HEK293 (cell line): Measurements from ENCODE around the gene PRKCA.
A peak's percentile ranks its signal among the peaks of the same experiment; 100 is the strongest.

Experiments
- CTCF ChIA-PET: fragments of 350-600 bp; formaldehyde crosslinking; extraction: SDS; loops from one replicate; lab custom pipeline; 2021; ENCODE audit warnings: antibody characterized with exemption; lab: Yijun Ruan, JAX
- POLR2A ChIA-PET: fragments of 300-600 bp; formaldehyde crosslinking; extraction: SDS; loops from one replicate; lab custom pipeline; 2020; ENCODE audit warnings: antibody characterized with exemption, inconsistent platforms; lab: Yijun Ruan, JAX
- H3K27ac ChIP-seq: fragments of 200-500 bp; sonication (Bioruptor generic); 2 replicates; pipeline ENCODE4 v1.5.1; 2014; ENCODE audit warnings: low read depth, low read length, control low read depth, inconsistent platforms; ENCODE audit errors: extremely low read depth
- H3K36me3 ChIP-seq, 2 experiments: fragments of 200-500 bp in 1 of 2; sonication (Bioruptor generic) in 1 of 2; 1 replicate in 1 of 2; 2 replicates in 1 of 2; pipeline ENCODE4 v1.5.1; 2014 to 2017; ENCODE audit warnings: inconsistent platforms in 2 of 2, low read length in 2 of 2; ENCODE audit not compliant: control insufficient read depth in 2 of 2, insufficient read depth in 1 of 2
- H3K4me1 ChIP-seq: fragments of 200-500 bp; sonication (Bioruptor generic); 2 replicates; pipeline ENCODE4 v1.5.1; 2014; ENCODE audit warnings: mild to moderate bottlenecking, low read length, inconsistent platforms; ENCODE audit not compliant: control insufficient read depth, insufficient read depth
- H3K4me3 ChIP-seq: 2 replicates; pipeline ENCODE4 v1.5.1; 2011; ENCODE audit warnings: low read depth, mild to moderate bottlenecking, control low read depth, low read length, moderate library complexity
- H3K9me3 ChIP-seq: fragments of 200-500 bp; sonication (Bioruptor generic); 2 replicates; pipeline ENCODE4 v1.5.1; 2014; ENCODE audit warnings: low read depth, low read length, inconsistent platforms; ENCODE audit not compliant: control insufficient read depth, insufficient read depth
- KLF1 ChIP-seq: fragments of 450-650 bp; formaldehyde crosslinking; IDR thresholded peaks from 2 replicates; pipeline ENCODE4 v1.5.1; 2016; ENCODE audit warnings: missing biosample characterization, missing genetic modification characterization
- KLF7 ChIP-seq: fragments of 450-650 bp; formaldehyde crosslinking; IDR thresholded peaks from 2 replicates; pipeline ENCODE4 v1.5.1; 2016; ENCODE audit warnings: missing biosample characterization, missing genetic modification characterization, borderline replicate concordance
- KLF8 ChIP-seq: fragments of 450-650 bp; formaldehyde crosslinking; IDR thresholded peaks from 2 replicates; pipeline ENCODE4 v1.5.1; 2016; ENCODE audit warnings: missing biosample characterization, missing genetic modification characterization
- MYNN ChIP-seq: fragments of 450-650 bp; formaldehyde crosslinking; IDR thresholded peaks from 2 replicates; pipeline ENCODE4 v1.5.1; 2016; ENCODE audit warnings: missing biosample characterization, missing genetic modification characterization, borderline replicate concordance
- ZNF112 ChIP-seq: fragments of 450-650 bp; formaldehyde crosslinking; IDR thresholded peaks from 2 replicates; pipeline ENCODE4 v1.5.0; 2017; ENCODE audit warnings: missing biosample characterization, missing genetic modification characterization
- ZNF138 ChIP-seq: fragments of 450-650 bp; formaldehyde crosslinking; IDR thresholded peaks from 2 replicates; pipeline ENCODE4 v1.5.1; 2016; ENCODE audit warnings: missing biosample characterization, missing genetic modification characterization, borderline replicate concordance
- ZNF155 ChIP-seq: fragments of 450-650 bp; formaldehyde crosslinking; IDR thresholded peaks from 2 replicates; pipeline ENCODE4 v1.5.1; 2016; ENCODE audit warnings: missing biosample characterization, missing genetic modification characterization
- ZNF335 ChIP-seq: fragments of 450-650 bp; formaldehyde crosslinking; conservative IDR thresholded peaks from 2 replicates; pipeline ENCODE4 v1.5.1; 2016; ENCODE audit warnings: missing biosample characterization, missing genetic modification characterization
- ZNF366 ChIP-seq: fragments of 450-650 bp; formaldehyde crosslinking; conservative IDR thresholded peaks from 2 replicates; pipeline ENCODE4 v1.5.1; 2016; ENCODE audit warnings: missing biosample characterization, missing genetic modification characterization
- ZNF37A ChIP-seq: fragments of 450-650 bp; IDR thresholded peaks from 2 replicates; pipeline ENCODE4 v1.5.1; 2018; ENCODE audit warnings: missing biosample characterization, missing genetic modification characterization
- ZNF48 ChIP-seq: fragments of 450-650 bp; formaldehyde crosslinking; IDR thresholded peaks from 2 replicates; pipeline ENCODE4 v1.5.1; 2016; ENCODE audit warnings: missing biosample characterization, missing genetic modification characterization
- ZNF501 ChIP-seq: fragments of 450-650 bp; formaldehyde crosslinking; IDR thresholded peaks from 2 replicates; pipeline ENCODE4 v1.5.1; 2016; ENCODE audit warnings: missing biosample characterization, missing genetic modification characterization
- ZNF514 ChIP-seq: fragments of 450-650 bp; formaldehyde crosslinking; IDR thresholded peaks from 2 replicates; pipeline ENCODE4 v1.5.1; 2016; ENCODE audit warnings: missing biosample characterization, missing genetic modification characterization
- ZNF558 ChIP-seq: fragments of 450-650 bp; formaldehyde crosslinking; IDR thresholded peaks from 2 replicates; pipeline ENCODE4 v1.5.1; 2016; ENCODE audit warnings: missing biosample characterization, missing genetic modification characterization
- ZNF600 ChIP-seq: fragments of 450-650 bp; formaldehyde crosslinking; IDR thresholded peaks from 2 replicates; pipeline ENCODE4 v1.5.1; 2016; ENCODE audit warnings: missing biosample characterization, missing genetic modification characterization
- TF ChIP-seq, protein P1 (sequence below): fragments of 450-650 bp; formaldehyde crosslinking; conservative IDR thresholded peaks from 2 replicates; pipeline ENCODE4 v1.5.1; 2016; ENCODE audit warnings: low read depth, missing biosample characterization, missing genetic modification characterization
- TF ChIP-seq, protein P2 (sequence below): fragments of 450-650 bp; formaldehyde crosslinking; IDR thresholded peaks from 2 replicates; pipeline ENCODE4 v1.5.1; 2016; ENCODE audit warnings: missing biosample characterization, missing genetic modification characterization, low read depth
- TF ChIP-seq, protein P3 (sequence below): fragments of 450-650 bp; formaldehyde crosslinking; IDR thresholded peaks from 2 replicates; pipeline ENCODE4 v1.5.1; 2016; ENCODE audit warnings: missing biosample characterization, missing genetic modification characterization
- TF ChIP-seq, protein P4 (sequence below): fragments of 450-650 bp; formaldehyde crosslinking; IDR thresholded peaks from 2 replicates; pipeline ENCODE4 v1.5.1; 2016; ENCODE audit warnings: missing biosample characterization, missing genetic modification characterization, borderline replicate concordance
- TF ChIP-seq, protein P5 (sequence below): fragments of 450-650 bp; formaldehyde crosslinking; conservative IDR thresholded peaks from 2 replicates; pipeline ENCODE4 v1.5.1; 2016; ENCODE audit warnings: low read depth, missing biosample characterization, missing genetic modification characterization

The PRKCA gene

DNA sequence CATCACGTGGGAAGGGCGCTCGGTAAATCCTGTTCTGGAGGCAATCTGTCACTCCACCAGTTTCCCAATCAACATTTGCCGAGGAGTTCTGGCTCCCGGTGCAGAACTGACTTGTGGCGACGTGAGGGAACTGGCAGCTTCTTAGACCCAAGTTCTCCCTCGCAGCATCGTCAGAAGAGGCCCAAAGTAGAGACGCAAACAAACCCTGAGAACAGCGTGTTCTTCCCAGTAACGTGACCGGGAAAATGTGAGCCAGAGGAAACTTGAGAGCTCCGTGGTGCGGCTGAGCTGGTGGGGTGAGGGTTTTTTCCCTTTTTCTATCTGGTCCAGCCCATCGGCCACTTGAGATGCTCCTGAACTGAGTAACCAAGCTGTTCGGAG, 373.6 kb downstream of the PRKCA start:
- Histone ChIP-seq H3K27ac (no peak overlapping the region), H3K4me1 (no peaks in the 10 kb centered on the region; the same call in 1 of the 2 replicates), H3K4me3 (no peak overlapping the region), H3K9me3 (no peaks in the 10 kb centered on the region), H3K36me3 (no peaks in the 10 kb centered on the region)
- CTCF ChIA-PET, result interaction anchor here (0.7 to 3.5 kb wide), 5 partner anchors 21 to 480 kb away, joined by 3 to 18 read pairs (median 4); no protein-coding TSS in a partner anchor
- POLR2A ChIA-PET, result no interaction called here
- TF ChIP-seq ZNF112 (no peak), ZNF514 (no peak), ZNF48 (tag by site-specific recombination) (no peak), ZNF501 (no peak), ZNF138 (tag by site-specific recombination) (no peak), ZNF335 (no peak), MYNN (tag by site-specific recombination) (no peak), ZNF155 (tag by site-specific recombination) (no peak), ZNF366 (tag by site-specific recombination) (no peak), KLF1 (tag by site-specific recombination) (no peak), ZNF558 (no peak)
- TF ChIP-seq, protein P1, sequence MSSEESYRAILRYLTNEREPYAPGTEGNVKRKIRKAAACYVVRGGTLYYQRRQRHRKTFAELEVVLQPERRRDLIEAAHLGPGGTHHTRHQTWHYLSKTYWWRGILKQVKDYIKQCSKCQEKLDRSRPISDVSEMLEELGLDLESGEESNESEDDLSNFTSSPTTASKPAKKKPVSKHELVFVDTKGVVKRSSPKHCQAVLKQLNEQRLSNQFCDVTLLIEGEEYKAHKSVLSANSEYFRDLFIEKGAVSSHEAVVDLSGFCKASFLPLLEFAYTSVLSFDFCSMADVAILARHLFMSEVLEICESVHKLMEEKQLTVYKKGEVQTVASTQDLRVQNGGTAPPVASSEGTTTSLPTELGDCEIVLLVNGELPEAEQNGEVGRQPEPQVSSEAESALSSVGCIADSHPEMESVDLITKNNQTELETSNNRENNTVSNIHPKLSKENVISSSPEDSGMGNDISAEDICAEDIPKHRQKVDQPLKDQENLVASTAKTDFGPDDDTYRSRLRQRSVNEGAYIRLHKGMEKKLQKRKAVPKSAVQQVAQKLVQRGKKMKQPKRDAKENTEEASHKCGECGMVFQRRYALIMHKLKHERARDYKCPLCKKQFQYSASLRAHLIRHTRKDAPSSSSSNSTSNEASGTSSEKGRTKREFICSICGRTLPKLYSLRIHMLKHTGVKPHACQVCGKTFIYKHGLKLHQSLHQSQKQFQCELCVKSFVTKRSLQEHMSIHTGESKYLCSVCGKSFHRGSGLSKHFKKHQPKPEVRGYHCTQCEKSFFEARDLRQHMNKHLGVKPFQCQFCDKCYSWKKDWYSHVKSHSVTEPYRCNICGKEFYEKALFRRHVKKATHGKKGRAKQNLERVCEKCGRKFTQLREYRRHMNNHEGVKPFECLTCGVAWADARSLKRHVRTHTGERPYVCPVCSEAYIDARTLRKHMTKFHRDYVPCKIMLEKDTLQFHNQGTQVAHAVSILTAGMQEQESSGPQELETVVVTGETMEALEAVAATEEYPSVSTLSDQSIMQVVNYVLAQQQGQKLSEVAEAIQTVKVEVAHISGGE (tag by site-specific recombination), result no peak
- TF ChIP-seq, protein P2, sequence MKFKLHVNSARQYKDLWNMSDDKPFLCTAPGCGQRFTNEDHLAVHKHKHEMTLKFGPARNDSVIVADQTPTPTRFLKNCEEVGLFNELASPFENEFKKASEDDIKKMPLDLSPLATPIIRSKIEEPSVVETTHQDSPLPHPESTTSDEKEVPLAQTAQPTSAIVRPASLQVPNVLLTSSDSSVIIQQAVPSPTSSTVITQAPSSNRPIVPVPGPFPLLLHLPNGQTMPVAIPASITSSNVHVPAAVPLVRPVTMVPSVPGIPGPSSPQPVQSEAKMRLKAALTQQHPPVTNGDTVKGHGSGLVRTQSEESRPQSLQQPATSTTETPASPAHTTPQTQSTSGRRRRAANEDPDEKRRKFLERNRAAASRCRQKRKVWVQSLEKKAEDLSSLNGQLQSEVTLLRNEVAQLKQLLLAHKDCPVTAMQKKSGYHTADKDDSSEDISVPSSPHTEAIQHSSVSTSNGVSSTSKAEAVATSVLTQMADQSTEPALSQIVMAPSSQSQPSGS, result no peak
- TF ChIP-seq, protein P3, sequence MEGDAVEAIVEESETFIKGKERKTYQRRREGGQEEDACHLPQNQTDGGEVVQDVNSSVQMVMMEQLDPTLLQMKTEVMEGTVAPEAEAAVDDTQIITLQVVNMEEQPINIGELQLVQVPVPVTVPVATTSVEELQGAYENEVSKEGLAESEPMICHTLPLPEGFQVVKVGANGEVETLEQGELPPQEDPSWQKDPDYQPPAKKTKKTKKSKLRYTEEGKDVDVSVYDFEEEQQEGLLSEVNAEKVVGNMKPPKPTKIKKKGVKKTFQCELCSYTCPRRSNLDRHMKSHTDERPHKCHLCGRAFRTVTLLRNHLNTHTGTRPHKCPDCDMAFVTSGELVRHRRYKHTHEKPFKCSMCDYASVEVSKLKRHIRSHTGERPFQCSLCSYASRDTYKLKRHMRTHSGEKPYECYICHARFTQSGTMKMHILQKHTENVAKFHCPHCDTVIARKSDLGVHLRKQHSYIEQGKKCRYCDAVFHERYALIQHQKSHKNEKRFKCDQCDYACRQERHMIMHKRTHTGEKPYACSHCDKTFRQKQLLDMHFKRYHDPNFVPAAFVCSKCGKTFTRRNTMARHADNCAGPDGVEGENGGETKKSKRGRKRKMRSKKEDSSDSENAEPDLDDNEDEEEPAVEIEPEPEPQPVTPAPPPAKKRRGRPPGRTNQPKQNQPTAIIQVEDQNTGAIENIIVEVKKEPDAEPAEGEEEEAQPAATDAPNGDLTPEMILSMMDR (tag by site-specific recombination), result no peak
- TF ChIP-seq, protein P4, sequence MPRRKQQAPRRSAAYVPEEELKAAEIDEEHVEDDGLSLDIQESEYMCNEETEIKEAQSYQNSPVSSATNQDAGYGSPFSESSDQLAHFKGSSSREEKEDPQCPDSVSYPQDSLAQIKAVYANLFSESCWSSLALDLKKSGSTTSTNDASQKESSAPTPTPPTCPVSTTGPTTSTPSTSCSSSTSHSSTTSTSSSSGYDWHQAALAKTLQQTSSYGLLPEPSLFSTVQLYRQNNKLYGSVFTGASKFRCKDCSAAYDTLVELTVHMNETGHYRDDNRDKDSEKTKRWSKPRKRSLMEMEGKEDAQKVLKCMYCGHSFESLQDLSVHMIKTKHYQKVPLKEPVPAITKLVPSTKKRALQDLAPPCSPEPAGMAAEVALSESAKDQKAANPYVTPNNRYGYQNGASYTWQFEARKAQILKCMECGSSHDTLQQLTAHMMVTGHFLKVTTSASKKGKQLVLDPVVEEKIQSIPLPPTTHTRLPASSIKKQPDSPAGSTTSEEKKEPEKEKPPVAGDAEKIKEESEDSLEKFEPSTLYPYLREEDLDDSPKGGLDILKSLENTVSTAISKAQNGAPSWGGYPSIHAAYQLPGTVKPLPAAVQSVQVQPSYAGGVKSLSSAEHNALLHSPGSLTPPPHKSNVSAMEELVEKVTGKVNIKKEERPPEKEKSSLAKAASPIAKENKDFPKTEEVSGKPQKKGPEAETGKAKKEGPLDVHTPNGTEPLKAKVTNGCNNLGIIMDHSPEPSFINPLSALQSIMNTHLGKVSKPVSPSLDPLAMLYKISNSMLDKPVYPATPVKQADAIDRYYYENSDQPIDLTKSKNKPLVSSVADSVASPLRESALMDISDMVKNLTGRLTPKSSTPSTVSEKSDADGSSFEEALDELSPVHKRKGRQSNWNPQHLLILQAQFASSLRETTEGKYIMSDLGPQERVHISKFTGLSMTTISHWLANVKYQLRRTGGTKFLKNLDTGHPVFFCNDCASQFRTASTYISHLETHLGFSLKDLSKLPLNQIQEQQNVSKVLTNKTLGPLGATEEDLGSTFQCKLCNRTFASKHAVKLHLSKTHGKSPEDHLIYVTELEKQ (tag by site-specific recombination), result no peak

DNA sequence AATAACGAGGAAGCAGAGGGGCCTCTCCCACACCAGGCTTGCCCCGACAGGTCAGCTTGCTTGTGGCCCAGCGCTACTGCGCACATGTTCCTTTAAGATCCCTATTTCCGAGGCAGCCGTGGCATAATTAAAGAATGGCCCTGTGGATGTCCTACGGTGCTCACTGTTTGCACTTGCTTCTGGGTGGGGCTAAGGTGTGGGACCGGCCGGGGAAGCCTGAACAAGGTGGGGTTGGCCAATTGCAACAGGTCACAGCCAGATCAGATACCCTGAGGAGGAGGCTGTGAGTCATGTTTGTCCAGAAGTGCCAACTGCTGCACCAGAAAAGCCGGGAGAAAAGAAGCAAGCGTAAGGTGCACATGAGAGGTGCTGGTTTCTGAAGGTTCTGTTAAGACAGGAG, 374.0 kb downstream of the PRKCA start:
- no peak overlapping the region for H3K4me3 ChIP-seq
- H3K27ac ChIP-seq, result no peak overlapping the region
- ChIA-PET CTCF (interaction anchor here (0.6 to 3.5 kb wide), 7 partner anchors 21 to 480 kb away, joined by 3 to 18 read pairs (median 4); no protein-coding TSS in a partner anchor), POLR2A (no interaction called here)
- no peaks in the 10 kb centered on the region for H3K9me3 ChIP-seq
- H3K4me1 ChIP-seq, result no peaks in the 10 kb centered on the region; the same call in 1 of the 2 replicates
- no peaks in the 10 kb centered on the region for H3K36me3 ChIP-seq
- TF ChIP-seq ZNF37A (tag by site-specific recombination) (no peak), KLF7 (tag by site-specific recombination) (no peak), KLF8 (tag by site-specific recombination) (no peak), ZNF155 (tag by site-specific recombination) (no peak), ZNF600 (tag by site-specific recombination) (peak; percentile 15; the same call in 1 of the 2 replicates)
- TF ChIP-seq, protein P5, sequence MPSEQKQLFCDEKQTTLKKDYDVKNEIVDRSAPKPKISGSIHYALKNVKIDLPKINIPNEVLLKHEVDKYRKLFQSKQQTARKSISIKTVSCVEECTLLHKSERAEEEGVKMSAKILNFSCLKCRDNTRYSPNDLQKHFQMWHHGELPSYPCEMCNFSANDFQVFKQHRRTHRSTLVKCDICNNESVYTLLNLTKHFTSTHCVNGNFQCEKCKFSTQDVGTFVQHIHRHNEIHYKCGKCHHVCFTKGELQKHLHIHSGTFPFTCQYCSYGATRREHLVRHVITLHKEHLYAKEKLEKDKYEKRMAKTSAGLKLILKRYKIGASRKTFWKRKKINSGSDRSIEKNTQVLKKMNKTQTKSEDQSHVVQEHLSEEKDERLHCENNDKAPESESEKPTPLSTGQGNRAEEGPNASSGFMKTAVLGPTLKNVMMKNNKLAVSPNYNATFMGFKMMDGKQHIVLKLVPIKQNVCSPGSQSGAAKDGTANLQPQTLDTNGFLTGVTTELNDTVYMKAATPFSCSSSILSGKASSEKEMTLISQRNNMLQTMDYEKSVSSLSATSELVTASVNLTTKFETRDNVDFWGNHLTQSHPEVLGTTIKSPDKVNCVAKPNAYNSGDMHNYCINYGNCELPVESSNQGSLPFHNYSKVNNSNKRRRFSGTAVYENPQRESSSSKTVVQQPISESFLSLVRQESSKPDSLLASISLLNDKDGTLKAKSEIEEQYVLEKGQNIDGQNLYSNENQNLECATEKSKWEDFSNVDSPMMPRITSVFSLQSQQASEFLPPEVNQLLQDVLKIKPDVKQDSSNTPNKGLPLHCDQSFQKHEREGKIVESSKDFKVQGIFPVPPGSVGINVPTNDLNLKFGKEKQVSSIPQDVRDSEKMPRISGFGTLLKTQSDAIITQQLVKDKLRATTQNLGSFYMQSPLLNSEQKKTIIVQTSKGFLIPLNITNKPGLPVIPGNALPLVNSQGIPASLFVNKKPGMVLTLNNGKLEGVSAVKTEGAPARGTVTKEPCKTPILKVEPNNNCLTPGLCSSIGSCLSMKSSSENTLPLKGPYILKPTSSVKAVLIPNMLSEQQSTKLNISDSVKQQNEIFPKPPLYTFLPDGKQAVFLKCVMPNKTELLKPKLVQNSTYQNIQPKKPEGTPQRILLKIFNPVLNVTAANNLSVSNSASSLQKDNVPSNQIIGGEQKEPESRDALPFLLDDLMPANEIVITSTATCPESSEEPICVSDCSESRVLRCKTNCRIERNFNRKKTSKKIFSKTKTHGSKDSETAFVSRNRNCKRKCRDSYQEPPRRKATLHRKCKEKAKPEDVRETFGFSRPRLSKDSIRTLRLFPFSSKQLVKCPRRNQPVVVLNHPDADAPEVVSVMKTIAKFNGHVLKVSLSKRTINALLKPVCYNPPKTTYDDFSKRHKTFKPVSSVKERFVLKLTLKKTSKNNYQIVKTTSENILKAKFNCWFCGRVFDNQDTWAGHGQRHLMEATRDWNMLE (tag by site-specific recombination), result no peak
